Mesendoderm (in vitro differentiated cells): Measurements from ENCODE around the gene METAP2.

Experiments
- DNase-seq: peaks from one replicate; pipeline ENCODE4 v3.0.0; 2013
- H2AK5ac ChIP-seq: 2 replicates; pipeline ENCODE4 v1.6.1; 2013; ENCODE audit warnings: low read length, inconsistent platforms
- H2BK120ac ChIP-seq: 2 replicates; pipeline ENCODE4 v1.6.1; 2013; ENCODE audit warnings: low read depth, mild to moderate bottlenecking, low read length, moderate library complexity, mixed read lengths
- H2BK15ac ChIP-seq: replicated peaks from 2 replicates; pipeline ENCODE4 v1.6.1; 2013; ENCODE audit warnings: low read depth, mild to moderate bottlenecking, moderate library complexity
- H2BK5ac ChIP-seq: 2 replicates; pipeline ENCODE4 v1.6.1; 2013; ENCODE audit warnings: low read length, inconsistent platforms
- H3K18ac ChIP-seq: 2 replicates; pipeline ENCODE4 v1.6.1; 2013; ENCODE audit warnings: mild to moderate bottlenecking, low read length, mixed read lengths
- H3K23ac ChIP-seq: one replicate; pipeline ENCODE4 v1.6.1; 2013; ENCODE audit warnings: low read length
- H3K27ac ChIP-seq: 2 replicates; pipeline ENCODE4 v1.5.1; 2013; ENCODE audit warnings: low read depth, mild to moderate bottlenecking, inconsistent platforms, low read length, moderate library complexity
- H3K27me3 ChIP-seq: 2 replicates; pipeline ENCODE4 v1.6.1; 2013; ENCODE audit warnings: low read length, control low read depth, mild to moderate bottlenecking, inconsistent platforms; ENCODE audit not compliant: insufficient read depth, poor library complexity
- H3K36me3 ChIP-seq: 2 replicates; pipeline ENCODE4 v1.6.1; 2013; ENCODE audit warnings: low read length, inconsistent platforms; ENCODE audit not compliant: control insufficient read depth, insufficient read depth
- H3K4ac ChIP-seq: one replicate; pipeline ENCODE4 v1.6.1; 2013; ENCODE audit warnings: low read depth, mild to moderate bottlenecking, low read length, moderate library complexity
- H3K4me1 ChIP-seq: 2 replicates; pipeline ENCODE4 v1.6.1; 2013; ENCODE audit warnings: low read depth, low read length, inconsistent platforms; ENCODE audit not compliant: control insufficient read depth
- H3K4me2 ChIP-seq: 2 replicates; pipeline ENCODE4 v1.6.1; 2013; ENCODE audit warnings: low read length
- H3K4me3 ChIP-seq: 2 replicates; pipeline ENCODE4 v1.5.1; 2013; ENCODE audit warnings: mild to moderate bottlenecking, low read length
- H3K56ac ChIP-seq: one replicate; pipeline ENCODE4 v1.6.1; 2013; ENCODE audit warnings: low read length
- H3K79me1 ChIP-seq: 2 replicates; pipeline ENCODE4 v1.6.1; 2013; ENCODE audit warnings: low read length, inconsistent platforms
- H3K79me2 ChIP-seq: 2 replicates; pipeline ENCODE4 v1.6.1; 2013; ENCODE audit warnings: mild to moderate bottlenecking, low read length; ENCODE audit not compliant: control insufficient read depth, insufficient read depth
- H3K9ac ChIP-seq: 2 replicates; pipeline ENCODE4 v1.6.1; 2013; ENCODE audit warnings: low read length, inconsistent platforms
- H4K5ac ChIP-seq: one replicate; pipeline ENCODE4 v1.6.1; 2013; ENCODE audit warnings: low read length
- H4K8ac ChIP-seq: one replicate; pipeline ENCODE4 v1.6.1; 2013; ENCODE audit warnings: low read depth, mild to moderate bottlenecking, control low read depth, low read length, moderate library complexity
- WGBS: extraction: QIAGEN DNeasy Blood & Tissue Kit; methylation state at CpG from one replicate; pipeline ENCODE4 v1.1.7; 2013; ENCODE audit warnings: low lambda C conversion rate, missing lambda C conversion rate; ENCODE audit not compliant: insufficient coverage; ENCODE audit errors: extremely low coverage; 5-methylcytosine and 5-hydroxymethylcytosine counted together

METAP2 gene

DNA sequence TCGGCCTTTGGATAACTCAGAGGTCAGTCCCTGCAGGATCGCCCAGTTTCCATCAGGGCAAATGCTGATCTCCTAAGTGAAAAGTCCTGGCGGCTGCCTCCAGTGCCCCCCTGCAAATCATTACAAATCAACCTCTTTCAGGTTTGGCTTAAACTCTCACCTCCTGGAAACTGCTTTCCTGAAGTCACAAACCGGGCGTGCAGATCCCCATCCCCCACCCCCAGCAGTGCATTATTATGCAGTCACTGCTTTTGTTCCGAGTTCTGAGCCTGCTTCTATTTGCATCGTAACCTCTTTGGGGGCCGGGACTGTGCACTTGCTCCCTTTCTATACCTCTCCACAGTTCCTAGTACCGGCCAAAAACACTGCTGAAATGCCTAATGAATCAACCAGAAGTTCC lies 77.4 kb downstream of the METAP2 start, which contains the start of gene USP44:
Gene USP44, minus strand, starts transcription at position 172 of the 400 bp plus-strand sequence. CDS start 17,220 bp downstream, outside the sequence.
- no peak within 1 kb of the TSS for H3K18ac ChIP-seq
- H2BK120ac ChIP-seq, result no peak within 1 kb of the TSS
- H3K4me2 ChIP-seq, result peak within 1 kb of the TSS; percentile 11
- no peak within 1 kb of the TSS for H3K4me3 ChIP-seq
- no peak within 1 kb of the TSS for H2BK5ac ChIP-seq
- peak; percentile 51 for DNase-seq
- peak within 1 kb of the TSS; percentile 27 for H3K9ac ChIP-seq
- no peak within 1 kb of the TSS for H2BK15ac ChIP-seq
- H3K36me3 ChIP-seq, result no peaks in the 10 kb centered on the region
- no peak within 1 kb of the TSS for H4K5ac ChIP-seq
- H4K8ac ChIP-seq, result no peak within 1 kb of the TSS
- no peaks in the 10 kb centered on the region for H3K79me2 ChIP-seq
- WGBS, result no CpG with 5 or more reads among the region's 9 CpGs
- no peaks in the 10 kb centered on the region for H3K79me1 ChIP-seq
- H3K23ac ChIP-seq, result no peak within 1 kb of the TSS
- peak within 1 kb of the TSS; percentile 10 for H3K56ac ChIP-seq
- H3K27me3 ChIP-seq, result no peaks in the 10 kb centered on the region
- no peak within 1 kb of the TSS for H3K4ac ChIP-seq
- H3K27ac ChIP-seq, result no peak within 1 kb of the TSS
- no peak within 1 kb of the TSS for H2AK5ac ChIP-seq
- peaks cover 3% of the 10 kb centered on the region for H3K4me1 ChIP-seq

DNA sequence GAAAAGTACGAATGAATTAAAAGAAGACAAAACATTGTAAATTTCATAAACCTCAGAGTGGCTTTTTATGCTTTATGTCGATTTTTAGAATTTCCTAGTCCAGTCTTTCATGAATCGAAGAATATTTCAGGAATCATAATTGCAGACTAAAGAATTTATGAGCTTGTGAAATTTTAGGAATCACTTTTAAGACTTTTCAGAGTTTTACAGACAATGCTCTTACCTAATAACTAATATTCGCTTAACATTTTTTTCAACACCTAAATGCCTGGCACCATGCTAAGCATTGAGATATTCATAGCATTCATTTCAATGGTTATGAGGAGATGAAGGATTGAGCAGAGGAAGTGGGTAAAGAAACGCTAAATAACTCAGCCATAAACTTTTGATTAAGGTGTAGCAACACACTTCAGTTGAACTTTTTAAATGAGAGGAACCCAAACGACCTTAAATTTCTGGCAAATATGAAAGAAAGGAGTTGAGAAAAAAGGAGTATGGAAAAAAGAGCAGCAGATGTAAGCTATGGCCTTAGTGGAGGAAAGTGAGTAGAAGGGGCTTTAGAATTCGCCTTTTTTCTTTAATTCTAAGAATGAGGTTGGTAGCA lies 78.1 kb downstream of the METAP2 start:
- H2BK120ac ChIP-seq, result no peak overlapping the region
- WGBS, result no CpG with 5 or more reads among the region's 7 CpGs
- no peak overlapping the region for H3K23ac ChIP-seq
- no peak overlapping the region for H3K27ac ChIP-seq
- no peak overlapping the region for H3K4ac ChIP-seq
- H3K4me3 ChIP-seq, result no peak overlapping the region
- H4K8ac ChIP-seq, result no peak overlapping the region
- no peak overlapping the region for H3K9ac ChIP-seq
- peaks cover 3% of the 10 kb centered on the region for H3K4me1 ChIP-seq
- DNase-seq, result no peak
- no peak overlapping the region for H3K18ac ChIP-seq
- no peak overlapping the region for H2BK15ac ChIP-seq
- H4K5ac ChIP-seq, result no peak overlapping the region
- no peaks in the 10 kb centered on the region for H3K27me3 ChIP-seq
- no peaks in the 10 kb centered on the region for H3K36me3 ChIP-seq
- no peak overlapping the region for H2AK5ac ChIP-seq
- no peak overlapping the region for H3K56ac ChIP-seq
- H3K4me2 ChIP-seq, result no peak overlapping the region
- no peak overlapping the region for H2BK5ac ChIP-seq
- no peaks in the 10 kb centered on the region for H3K79me2 ChIP-seq
- no peaks in the 10 kb centered on the region for H3K79me1 ChIP-seq

DNA sequence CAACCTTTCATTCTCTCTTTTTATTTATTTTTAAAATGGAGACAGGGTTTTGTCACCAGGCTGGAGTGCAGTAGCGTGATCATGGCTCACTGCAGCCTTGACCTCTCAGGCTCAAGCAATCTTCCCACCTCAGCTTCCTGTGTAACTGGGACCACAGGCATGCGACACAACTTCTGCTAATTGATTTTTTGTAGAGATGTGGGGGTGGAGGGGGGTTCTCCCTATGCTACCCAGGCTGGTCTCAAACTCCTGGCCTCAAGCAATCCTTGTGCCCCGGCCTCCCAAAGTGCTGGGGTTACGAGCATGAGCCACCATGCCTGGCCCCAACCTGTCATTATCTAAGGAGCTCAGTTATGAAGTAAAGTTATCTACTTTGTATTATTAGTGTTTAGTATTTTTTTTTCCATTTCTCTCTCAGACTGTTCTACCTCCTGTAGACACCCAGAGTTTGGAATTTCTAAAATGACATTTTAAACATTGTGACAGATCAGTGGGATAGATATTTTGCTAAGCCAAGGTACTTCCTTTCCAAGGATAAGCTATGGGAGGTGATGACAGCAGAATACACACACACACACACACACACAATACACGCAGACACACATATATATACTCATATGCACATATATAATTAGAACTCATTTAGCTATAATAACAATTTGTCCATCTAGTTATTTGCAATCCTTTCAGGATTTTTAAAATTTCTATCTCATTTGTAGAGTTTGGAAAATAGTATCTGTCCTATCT lies 79.4 kb downstream of the METAP2 start:
- Histone ChIP-seq H3K4me2 (no peak overlapping the region), H3K23ac (no peak overlapping the region), H3K27ac (no peak overlapping the region), H4K8ac (no peak overlapping the region), H3K4ac (no peak overlapping the region), H3K4me3 (no peak overlapping the region), H2BK5ac (no peak overlapping the region), H3K9ac (no peak overlapping the region), H2BK15ac (no peak overlapping the region), H3K27me3 (no peaks in the 10 kb centered on the region), H3K56ac (no peak overlapping the region), H3K36me3 (no peaks in the 10 kb centered on the region), H3K79me2 (no peaks in the 10 kb centered on the region), H4K5ac (no peak overlapping the region), H3K18ac (no peak overlapping the region), H2AK5ac (no peak overlapping the region), H3K79me1 (no peaks in the 10 kb centered on the region), H3K4me1 (peaks cover 3% of the 10 kb centered on the region), H2BK120ac (no peak overlapping the region)
- WGBS, result no CpG with 5 or more reads among the region's 5 CpGs
- DNase-seq, result no peak

DNA sequence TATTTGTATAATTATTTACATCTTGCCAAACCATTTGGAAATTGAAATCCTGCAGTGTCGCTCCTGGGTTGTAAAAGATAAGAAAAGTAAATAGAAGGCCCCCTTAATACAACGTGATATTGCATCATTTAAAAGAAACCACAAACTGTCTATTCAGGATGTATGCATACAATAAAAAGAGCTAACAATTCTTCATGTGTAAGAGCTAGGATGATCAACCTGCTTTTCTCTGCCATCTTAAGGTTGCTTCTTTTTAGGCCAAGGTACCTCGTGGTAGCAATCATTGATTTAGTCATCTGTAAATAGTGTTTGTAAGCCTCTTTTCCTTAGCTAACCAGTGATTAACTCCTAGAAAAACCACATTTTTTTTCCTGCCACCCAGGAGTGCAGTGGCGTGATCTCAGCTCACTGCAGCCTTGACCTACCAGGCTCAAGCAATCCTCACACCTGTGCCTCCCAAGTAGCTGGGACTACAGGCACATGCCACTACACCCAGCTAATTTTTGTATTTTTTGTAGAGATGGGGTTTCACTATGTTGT lies 80.7 kb downstream of the METAP2 start:
- Histone ChIP-seq H3K4me1 (peaks cover 3% of the 10 kb centered on the region), H3K56ac (no peak overlapping the region), H3K36me3 (no peaks in the 10 kb centered on the region), H2BK5ac (no peak overlapping the region), H3K9ac (no peak overlapping the region), H2BK120ac (no peak overlapping the region), H2AK5ac (no peak overlapping the region), H4K8ac (no peak overlapping the region), H3K27me3 (no peaks in the 10 kb centered on the region), H3K27ac (no peak overlapping the region), H3K4me3 (no peak overlapping the region), H3K4ac (no peak overlapping the region), H4K5ac (no peak overlapping the region), H3K79me2 (no peaks in the 10 kb centered on the region), H3K23ac (no peak overlapping the region), H2BK15ac (no peak overlapping the region), H3K4me2 (no peak overlapping the region), H3K79me1 (no peaks in the 10 kb centered on the region), H3K18ac (no peak overlapping the region)
- no peak for DNase-seq
- no CpG with 5 or more reads among the region's 4 CpGs for WGBS

DNA sequence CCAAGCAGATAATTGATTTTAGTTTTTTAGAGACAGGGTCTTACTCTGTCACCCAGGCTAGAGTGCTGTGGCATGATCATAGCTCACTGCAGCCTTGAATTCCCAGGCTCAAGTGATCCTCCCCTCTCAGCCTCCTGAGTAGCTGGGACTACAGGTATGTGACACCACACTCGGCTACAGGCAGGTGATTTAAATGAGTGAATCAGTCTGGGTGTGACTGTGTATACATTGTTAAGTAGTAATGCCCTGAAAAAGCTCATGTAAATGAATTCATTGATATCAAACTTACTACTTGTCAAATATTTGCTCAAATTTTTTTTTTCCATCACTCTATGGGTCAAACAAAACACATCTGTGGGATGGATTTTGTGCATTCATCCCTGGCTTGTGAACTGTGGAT lies 83.7 kb downstream of the METAP2 start:
- H4K5ac ChIP-seq, result no peak overlapping the region
- no peak overlapping the region for H3K23ac ChIP-seq
- no peak overlapping the region for H3K27ac ChIP-seq
- H3K27me3 ChIP-seq, result no peaks in the 10 kb centered on the region
- no peak overlapping the region for H4K8ac ChIP-seq
- H3K4me1 ChIP-seq, result no peaks in the 10 kb centered on the region
- WGBS, result no CpG with 5 or more reads among the region's 1 CpG
- H2BK120ac ChIP-seq, result no peak overlapping the region
- H2AK5ac ChIP-seq, result no peak overlapping the region
- no peak overlapping the region for H3K4me2 ChIP-seq
- H2BK15ac ChIP-seq, result no peak overlapping the region
- DNase-seq, result no peak
- H3K56ac ChIP-seq, result no peak overlapping the region
- H3K79me2 ChIP-seq, result no peaks in the 10 kb centered on the region
- H3K36me3 ChIP-seq, result no peaks in the 10 kb centered on the region
- no peak overlapping the region for H3K4me3 ChIP-seq
- no peaks in the 10 kb centered on the region for H3K79me1 ChIP-seq
- H2BK5ac ChIP-seq, result no peak overlapping the region
- no peak overlapping the region for H3K18ac ChIP-seq
- no peak overlapping the region for H3K4ac ChIP-seq
- H3K9ac ChIP-seq, result no peak overlapping the region
